Uterus (tissue), 4 donors: Measurements from ENCODE around the gene FAM184A. TPM values are rescaled to one million over a fixed set of nuclear protein-coding genes. Genes with fewer than 3 reads are reported as not detected.

ENCODE experiments used
- DNase-seq, 2 donors: peaks; one replicate each; pipeline ENCODE4 v3.0.0-alpha.2; 2019 to 2020
- H3K27ac ChIP-seq, 2 donors: fragments of 200-600 bp; sonication (generic); 1 replicate in 1 of 2; 2 replicates in 1 of 2; pipeline ENCODE4 v1.5.1; 2016 to 2018
- H3K27me3 ChIP-seq, 2 donors: fragments of 200-600 bp; sonication (generic); one replicate each; pipeline ENCODE4 v1.5.1; 2018 to 2019; ENCODE audit warnings: control low read depth in 1 of 2
- H3K36me3 ChIP-seq, 2 donors: fragments of 200-600 bp; sonication (generic); one replicate each; pipeline ENCODE4 v1.5.1; 2019; ENCODE audit warnings: control low read depth in 1 of 2
- H3K4me1 ChIP-seq, 2 donors: fragments of 200-600 bp; sonication (generic); one replicate each; pipeline ENCODE4 v1.5.1; 2018 to 2019; ENCODE audit warnings: control low read depth in 1 of 2
- H3K4me3 ChIP-seq, 2 donors: fragments of 200-600 bp; sonication (generic); 1 replicate in 1 of 2; 2 replicates in 1 of 2; pipeline ENCODE4 v1.5.1; 2018 to 2019; ENCODE audit warnings: mild to moderate bottlenecking in 1 of 2
- H3K9me3 ChIP-seq, 2 donors: fragments of 200-600 bp; sonication (generic); one replicate each; pipeline ENCODE4 v1.5.1; 2019; ENCODE audit warnings: control low read depth in 1 of 2
- CTCF ChIP-seq, 4 experiments: fragments of 200-600 bp in 2 of 4; fragments of 450-650 bp in 2 of 4; sonication (generic) in 2 of 4; IDR thresholded peaks; one replicate each; pipeline ENCODE4 v1.5.1; 2016 to 2019; ENCODE audit warnings: antibody characterized with exemption in 4 of 4, mild to moderate bottlenecking in 2 of 4, moderate library complexity in 1 of 4
- POLR2A ChIP-seq, 2 donors: fragments of 450-650 bp; IDR thresholded peaks; one replicate each; pipeline ENCODE4 v1.6.1; 2016; ENCODE audit warnings: antibody characterized with exemption in 2 of 2, mild to moderate bottlenecking in 1 of 2, moderate library complexity in 1 of 2
- intact Hi-C: fragments of 100-400 bp; cut with DNase I; formaldehyde crosslinking; loops from one replicate; pipeline ENCODE4 v1.15.1; 2023; ENCODE audit warnings: low total_unique reads
- total RNA-seq, 4 donors: library from RNA; depleted of rRNA in 3 of 4; stranded (reverse); fragments of >200 nt in 3 of 4; gene quantifications; one replicate each; pipeline versions ENCODE4 v1.1.0 to v1.2.4, GENCODE V29; 2014 to 2023
- donor health status: DM: yes; HTN: yes; CAD: no.

FAM184A gene
- total RNA-seq = 1 to 10 TPM; 1.8 to 9.5 (median 5.1) TPM

GRCh38 chr6:119078376-119079282 lies at the start of gene FAM184A:
TSS of gene FAM184A (minus strand) at chr6:119078664. CDS start at chr6:119078299, 365 bp downstream.
- Histone ChIP-seq H3K27ac (peak within 1 kb of the TSS; percentile 68 to 79), H3K9me3 (no peaks in the 10 kb centered on the region), H3K4me1 (peaks cover 0 to 4% of the 10 kb centered on the region in 2 donors), H3K27me3 (no peaks in the 10 kb centered on the region), H3K36me3 (no peaks in the 10 kb centered on the region), H3K4me3 (peak within 1 kb of the TSS; percentile 47 to 89)
- peak; percentile 49 to 61 for DNase-seq
- TF ChIP-seq POLR2A (IDR thresholded peaks at IDR 0.05) (peak; percentile 20 to 46), CTCF (IDR thresholded peaks at IDR 0.05) (peak in 2 of 4 experiments; percentile 26 to 42)
- intact Hi-C loops = no loop called here

- no peak for TF ChIP-seq CTCF (IDR thresholded peaks at IDR 0.05)
- TF ChIP-seq POLR2A (IDR thresholded peaks at IDR 0.05) = no peak
- Histone ChIP-seq H3K36me3 (no peaks in the 10 kb centered on the region), H3K4me1 (no peaks in the 10 kb centered on the region), H3K4me3 (no peak overlapping the region), H3K9me3 (no peaks in the 10 kb centered on the region), H3K27me3 (no peaks in the 10 kb centered on the region), H3K27ac (no peak overlapping the region)
- intact Hi-C loops = no loop called here
- DNase-seq = no peak
Measured at GRCh38 chr6:119127627-119128026, 49.2 kb upstream of the FAM184A start.

GRCh38 chr6:119126826-119127225 lies 48.4 kb upstream of the FAM184A start:
- intact Hi-C loops = no loop called here
- Histone ChIP-seq H3K27me3 (no peaks in the 10 kb centered on the region), H3K4me1 (no peaks in the 10 kb centered on the region), H3K27ac (no peak overlapping the region), H3K36me3 (no peaks in the 10 kb centered on the region), H3K9me3 (no peaks in the 10 kb centered on the region), H3K4me3 (no peak overlapping the region)
- DNase-seq = no peak
- no peak for TF ChIP-seq CTCF (IDR thresholded peaks at IDR 0.05)
- no peak for TF ChIP-seq POLR2A (IDR thresholded peaks at IDR 0.05)

- Histone ChIP-seq H3K36me3 (no peaks in the 10 kb centered on the region), H3K27ac (no peak overlapping the region), H3K9me3 (no peaks in the 10 kb centered on the region), H3K27me3 (no peaks in the 10 kb centered on the region), H3K4me1 (no peaks in the 10 kb centered on the region), H3K4me3 (no peak overlapping the region)
- TF ChIP-seq CTCF (IDR thresholded peaks at IDR 0.05) (no peak), POLR2A (IDR thresholded peaks at IDR 0.05) (no peak)
- DNase-seq = no peak
- intact Hi-C loops = no loop called here
Measured at GRCh38 chr6:119126140-119126539, 47.7 kb upstream of the FAM184A start.

GRCh38 chr6:119125576-119125975 lies 47.1 kb upstream of the FAM184A start:
- no peak for DNase-seq
- TF ChIP-seq CTCF (IDR thresholded peaks at IDR 0.05) (no peak), POLR2A (IDR thresholded peaks at IDR 0.05) (no peak)
- no peak overlapping the region for H3K4me3 ChIP-seq
- H3K36me3 ChIP-seq = no peaks in the 10 kb centered on the region
- H3K4me1 ChIP-seq = no peaks in the 10 kb centered on the region
- H3K27ac ChIP-seq = no peak overlapping the region
- H3K27me3 ChIP-seq = no peaks in the 10 kb centered on the region
- H3K9me3 ChIP-seq = no peaks in the 10 kb centered on the region
- intact Hi-C loops = no loop called here
